Spleen (tissue), 11 donors: ENCODE measurements around the gene AMER1. TPM values are rescaled to one million over a fixed set of nuclear protein-coding genes. Genes with fewer than 3 reads are reported as not detected.

Experiments used
- DNase-seq: peaks from one replicate; pipeline ENCODE4 v3.0.0-alpha.2; 2020
- H3K27ac ChIP-seq, 8 donors: fragments of 200-600 bp; sonication (generic) in 7 of 8; 1 replicate in 4 of 8; 2 replicates in 4 of 8; pipeline versions ENCODE4 v1.5.0 to v1.8.0; 2016 to 2021; ENCODE audit warnings: inconsistent platforms in 4 of 8, mild to moderate bottlenecking in 4 of 8, moderate library complexity in 1 of 8
- H3K27me3 ChIP-seq, 7 donors: fragments of 200-600 bp; sonication (generic) in 6 of 7; replicated peaks in 1 of 7; 1 replicate in 4 of 7; 2 replicates in 3 of 7; pipeline versions ENCODE4 v1.5.0 to v1.8.0; 2016 to 2021; ENCODE audit warnings: inconsistent platforms in 3 of 7, mild to moderate bottlenecking in 1 of 7
- H3K36me3 ChIP-seq, 6 donors: fragments of 200-600 bp; sonication (generic) in 5 of 6; 1 replicate in 4 of 6; 2 replicates in 2 of 6; pipeline versions ENCODE4 v1.5.0 to v1.8.0; 2016 to 2021; ENCODE audit warnings: inconsistent platforms in 2 of 6
- H3K4me1 ChIP-seq, 6 donors: fragments of 200-600 bp; sonication (generic) in 5 of 6; 1 replicate in 3 of 6; 2 replicates in 3 of 6; pipeline versions ENCODE4 v1.5.0 to v1.8.0; 2016 to 2021; ENCODE audit warnings: inconsistent platforms in 3 of 6
- H3K4me3 ChIP-seq, 8 donors: fragments of 200-600 bp; sonication (generic) in 7 of 8; 1 replicate in 4 of 8; 2 replicates in 4 of 8; pipeline versions ENCODE4 v1.5.0 to v1.8.0; 2016 to 2021; ENCODE audit warnings: inconsistent platforms in 4 of 8, mild to moderate bottlenecking in 4 of 8, moderate library complexity in 2 of 8
- H3K9me3 ChIP-seq, 8 donors: fragments of 200-600 bp; sonication (generic) in 7 of 8; 1 replicate in 4 of 8; 2 replicates in 4 of 8; pipeline versions ENCODE4 v1.5.0 to v1.8.0; 2016 to 2021; ENCODE audit warnings: inconsistent platforms in 4 of 8
- POLR2A ChIP-seq, 3 donors: fragments of 450-650 bp; IDR thresholded peaks; one replicate each; pipeline ENCODE4 v1.5.1; 2017; ENCODE audit warnings: antibody characterized with exemption in 3 of 3, mild to moderate bottlenecking in 1 of 3
- POLR2AphosphoS5 ChIP-seq, 3 donors: sonication (generic); formaldehyde crosslinking; IDR thresholded peaks; one replicate each; pipeline ENCODE4 v1.5.1; 2017; ENCODE audit warnings: antibody characterized with exemption in 3 of 3
- WGBS, 5 donors: extraction: QIAGEN DNeasy Blood & Tissue Kit in 3 of 5; methylation state at CpG; one replicate each; pipeline versions ENCODE4 v1.1.5 to v1.1.7; 2013 to 2018; 5-methylcytosine and 5-hydroxymethylcytosine counted together
- intact Hi-C: fragments of 100-400 bp; cut with DNase I; formaldehyde crosslinking; loops from one replicate; pipeline ENCODE4 v1.15.0; 2023; ENCODE audit warnings: low total_unique reads
- polyA plus RNA-seq, 3 donors: library from polyadenylated mRNA; stranded (reverse); fragments of 200-250 nt; gene quantifications; one replicate each; pipeline ENCODE4 v1.2.1, GENCODE V29; 2013
- small RNA-seq, 4 donors: library from RNA; depleted of rRNA; stranded (forward); fragments of <200 nt; gene quantifications; one replicate each; pipeline ENCODE3, GENCODE V24; 2016
- total RNA-seq, 7 donors: library from RNA; depleted of rRNA in 3 of 7; stranded (reverse); fragments of >200 nt in 3 of 7; fragmentation: NEBNext Ultra II Directional in 4 of 7; extraction: Animal tissue kit (Norgen Biotek cat#: 25700) in 4 of 7; gene quantifications; one replicate each; pipeline versions ENCODE4 v1.1.0 to v1.2.1, GENCODE V29; 2016 to 2021
- TF ChIP-seq, protein P1 (sequence below), 11 experiments: fragments of 200-600 bp in 7 of 11; fragments of 450-650 bp in 4 of 11; sonication (generic) in 4 of 11; IDR thresholded peaks in 8 of 11; conservative IDR thresholded peaks in 3 of 11; 1 replicate in 7 of 11; 2 replicates in 4 of 11; pipeline versions ENCODE4 v1.4.0 to v1.8.0; 2016 to 2021; ENCODE audit warnings: antibody characterized with exemption in 11 of 11, inconsistent platforms in 4 of 11, mild to moderate bottlenecking in 1 of 11
- donor health status: healthy with polysubstance abuse.
- donor health status: DM: no; HTN: no; CAD: no; lungs with moderate emphysema.
- donor health status: DM: no; HTN: no; CAD: no.
- donor health status: Bipolar disorder and iron deficiency.
- donor health status: healthy.
- donor health status: DM: no; HTN: no; CAD: no.
- donor health status: DM: yes; HTN: yes; CAD: no.

The AMER1 gene
- total and polyA plus RNA-seq, 10 donors = 0.50 to 6.4 (median 4.5) TPM

- TF ChIP-seq POLR2A (IDR thresholded peaks at IDR 0.05) (no peak), POLR2AphosphoS5 (IDR thresholded peaks at IDR 0.05) (no peak)
- TF ChIP-seq, protein P1, sequence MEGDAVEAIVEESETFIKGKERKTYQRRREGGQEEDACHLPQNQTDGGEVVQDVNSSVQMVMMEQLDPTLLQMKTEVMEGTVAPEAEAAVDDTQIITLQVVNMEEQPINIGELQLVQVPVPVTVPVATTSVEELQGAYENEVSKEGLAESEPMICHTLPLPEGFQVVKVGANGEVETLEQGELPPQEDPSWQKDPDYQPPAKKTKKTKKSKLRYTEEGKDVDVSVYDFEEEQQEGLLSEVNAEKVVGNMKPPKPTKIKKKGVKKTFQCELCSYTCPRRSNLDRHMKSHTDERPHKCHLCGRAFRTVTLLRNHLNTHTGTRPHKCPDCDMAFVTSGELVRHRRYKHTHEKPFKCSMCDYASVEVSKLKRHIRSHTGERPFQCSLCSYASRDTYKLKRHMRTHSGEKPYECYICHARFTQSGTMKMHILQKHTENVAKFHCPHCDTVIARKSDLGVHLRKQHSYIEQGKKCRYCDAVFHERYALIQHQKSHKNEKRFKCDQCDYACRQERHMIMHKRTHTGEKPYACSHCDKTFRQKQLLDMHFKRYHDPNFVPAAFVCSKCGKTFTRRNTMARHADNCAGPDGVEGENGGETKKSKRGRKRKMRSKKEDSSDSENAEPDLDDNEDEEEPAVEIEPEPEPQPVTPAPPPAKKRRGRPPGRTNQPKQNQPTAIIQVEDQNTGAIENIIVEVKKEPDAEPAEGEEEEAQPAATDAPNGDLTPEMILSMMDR (IDR thresholded peaks at IDR 0.05 in 8 of 11, conservative IDR thresholded peaks at IDR 0.05 in 3 of 11) = no peak
- Histone ChIP-seq H3K27ac (no peak overlapping the region), H3K27me3 (no peaks in the 10 kb centered on the region), H3K36me3 (no peaks in the 10 kb centered on the region), H3K4me3 (no peak overlapping the region), H3K9me3 (peaks cover 0 to 25% (median 8%) of the 10 kb centered on the region in 8 donors), H3K4me1 (no peaks in the 10 kb centered on the region)
- no peak for DNase-seq
- WGBS, 5 donors = 47 to 85% (median 67%) methylated on average over 3 to 6 of the region's 6 CpGs
- intact Hi-C loops = no loop called here
These were observed 52.7 kb downstream of the AMER1 start for GRCh38 chrX:64152857-64153256.

DNA sequence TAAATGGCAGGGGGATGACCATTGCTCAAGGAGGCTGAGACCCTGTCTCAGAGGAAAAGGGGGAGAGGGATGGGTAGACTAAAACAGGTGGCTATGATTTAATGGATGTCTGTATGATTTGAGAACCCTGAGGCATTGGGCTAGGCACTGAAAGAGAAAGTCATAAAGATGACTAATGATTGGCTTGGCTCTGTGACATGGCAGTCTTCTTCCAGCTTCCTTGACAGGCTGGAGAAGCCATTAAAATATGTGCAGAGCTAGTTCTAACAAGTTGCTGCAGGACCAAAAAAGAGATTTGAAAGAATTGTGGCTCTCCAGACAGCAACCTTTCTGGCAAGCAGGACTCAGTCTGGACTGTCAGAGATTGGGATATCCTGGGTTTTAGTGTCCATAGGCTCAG is 53.6 kb downstream of the AMER1 start:
- no peak for TF ChIP-seq POLR2A (IDR thresholded peaks at IDR 0.05)
- no peak for TF ChIP-seq POLR2AphosphoS5 (IDR thresholded peaks at IDR 0.05)
- TF ChIP-seq, protein P1 (IDR thresholded peaks at IDR 0.05 in 8 of 11, conservative IDR thresholded peaks at IDR 0.05 in 3 of 11) = no peak
- Histone ChIP-seq H3K27me3 (no peaks in the 10 kb centered on the region), H3K4me1 (no peaks in the 10 kb centered on the region), H3K4me3 (no peak overlapping the region), H3K27ac (no peak overlapping the region), H3K36me3 (no peaks in the 10 kb centered on the region), H3K9me3 (peaks cover 0 to 26% (median 6%) of the 10 kb centered on the region in 8 donors)
- no peak for DNase-seq
- intact Hi-C loops = no loop called here

DNA sequence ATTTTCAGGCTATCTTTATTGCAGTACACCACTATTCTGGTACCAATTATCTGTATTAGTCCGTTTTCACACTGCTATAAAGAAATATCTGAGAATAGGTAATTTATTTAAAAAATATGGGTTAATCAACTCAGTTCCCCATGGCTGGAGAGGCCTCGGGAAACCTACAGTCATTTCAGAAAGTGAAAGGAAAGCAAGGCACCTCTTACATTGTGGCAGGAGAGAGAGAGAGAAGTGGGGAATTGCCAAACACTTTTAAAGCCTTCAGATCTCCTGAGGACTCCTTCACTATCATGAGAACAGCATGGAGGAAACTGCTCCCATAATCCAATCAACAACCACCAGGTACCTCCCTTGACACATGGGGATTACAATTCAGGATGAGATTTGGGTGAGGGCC is 54.7 kb downstream of the AMER1 start:
- Histone ChIP-seq H3K4me1 (no peaks in the 10 kb centered on the region), H3K9me3 (peaks cover 0 to 17% (median 5%) of the 10 kb centered on the region in 8 donors), H3K27ac (no peak overlapping the region), H3K4me3 (no peak overlapping the region), H3K27me3 (no peaks in the 10 kb centered on the region), H3K36me3 (no peaks in the 10 kb centered on the region)
- intact Hi-C loops = no loop called here
- 40 to 85% (median 57%) methylated on average over 2 of the region's 2 CpGs for WGBS, 5 donors
- no peak for TF ChIP-seq POLR2AphosphoS5 (IDR thresholded peaks at IDR 0.05)
- TF ChIP-seq, protein P1 (IDR thresholded peaks at IDR 0.05 in 8 of 11, conservative IDR thresholded peaks at IDR 0.05 in 3 of 11) = no peak
- no peak for DNase-seq

Small RNA genes within 50 kb of the gene (small RNA-seq; reads per million reads assigned to genes)
- 0 reads per million in 4 donors for gene RN7SL799P

Other genes with a start within 250 kb of the AMER1 start
- under 1 TPM in 2 of 7 donors, not detected in 5; 0.47 to 0.59 TPM for gene ASB12, start 24.9 kb upstream of the AMER1 start, total RNA-seq
- gene ASB12, start 24.9 kb upstream of the AMER1 start, polyA plus RNA-seq = under 1 TPM; 0.19 to 0.28 (median 0.20) TPM
- 1 to 10 TPM; 3.9 to 9.1 (median 4.8) TPM for gene MTMR8, start 189.7 kb upstream of the AMER1 start, total RNA-seq
- under 1 TPM; 0.22 to 0.86 (median 0.80) TPM for gene MTMR8, start 189.7 kb upstream of the AMER1 start, polyA plus RNA-seq